GM21529 (cell line): ENCODE results near the gene FOXL2.

ENCODE experiments used
- ATAC-seq: cut with Tn5 transposase; IDR thresholded peaks from one replicate; pipeline ENCODE4 v1.9.1; 2021; ENCODE audit not compliant: unreplicated experiment

The FOXL2 gene

DNA sequence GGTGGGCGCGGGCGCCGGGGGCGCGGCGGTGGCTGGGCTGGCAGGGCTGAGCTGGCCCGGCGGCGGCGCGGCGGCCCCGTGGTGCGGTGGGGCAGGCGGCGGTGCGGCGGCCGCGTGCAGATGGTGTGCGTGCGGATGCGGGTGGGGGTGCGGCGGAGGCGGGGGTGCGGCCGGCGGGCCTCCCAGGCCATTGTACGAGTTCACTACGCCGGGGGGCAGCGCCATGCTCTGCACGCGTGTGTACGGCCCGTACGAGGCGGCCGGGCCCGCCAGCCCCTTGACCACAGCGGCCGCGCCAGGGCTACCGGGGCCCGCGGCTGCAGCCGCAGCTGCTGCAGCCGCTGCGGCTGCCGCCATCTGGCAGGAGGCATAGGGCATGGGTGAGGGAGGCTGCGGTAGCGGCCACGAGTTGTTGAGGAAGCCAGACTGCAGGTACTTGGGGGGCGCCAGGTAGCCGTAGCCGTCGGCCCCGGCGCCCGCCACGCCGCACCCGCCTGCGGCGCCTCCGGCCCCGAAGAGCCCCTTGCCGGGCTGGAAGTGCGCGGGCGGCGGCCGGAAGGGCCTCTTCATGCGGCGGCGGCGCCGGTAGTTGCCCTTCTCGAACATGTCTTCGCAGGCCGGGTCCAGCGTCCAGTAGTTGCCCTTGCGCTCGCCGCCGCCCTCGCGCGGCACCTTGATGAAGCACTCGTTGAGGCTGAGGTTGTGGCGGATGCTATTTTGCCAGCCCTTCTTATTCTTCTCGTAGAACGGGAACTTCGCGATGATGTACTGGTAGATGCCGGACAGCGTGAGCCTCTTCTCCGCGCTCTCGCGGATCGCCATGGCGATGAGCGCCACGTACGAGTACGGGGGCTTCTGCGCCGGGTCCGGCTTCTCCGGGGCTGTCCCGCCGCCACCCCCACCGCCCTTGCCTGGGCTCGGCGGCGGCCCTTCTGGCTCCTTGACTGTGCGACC lies 951 bp downstream of the FOXL2 start:
- ATAC-seq, result no peak

DNA sequence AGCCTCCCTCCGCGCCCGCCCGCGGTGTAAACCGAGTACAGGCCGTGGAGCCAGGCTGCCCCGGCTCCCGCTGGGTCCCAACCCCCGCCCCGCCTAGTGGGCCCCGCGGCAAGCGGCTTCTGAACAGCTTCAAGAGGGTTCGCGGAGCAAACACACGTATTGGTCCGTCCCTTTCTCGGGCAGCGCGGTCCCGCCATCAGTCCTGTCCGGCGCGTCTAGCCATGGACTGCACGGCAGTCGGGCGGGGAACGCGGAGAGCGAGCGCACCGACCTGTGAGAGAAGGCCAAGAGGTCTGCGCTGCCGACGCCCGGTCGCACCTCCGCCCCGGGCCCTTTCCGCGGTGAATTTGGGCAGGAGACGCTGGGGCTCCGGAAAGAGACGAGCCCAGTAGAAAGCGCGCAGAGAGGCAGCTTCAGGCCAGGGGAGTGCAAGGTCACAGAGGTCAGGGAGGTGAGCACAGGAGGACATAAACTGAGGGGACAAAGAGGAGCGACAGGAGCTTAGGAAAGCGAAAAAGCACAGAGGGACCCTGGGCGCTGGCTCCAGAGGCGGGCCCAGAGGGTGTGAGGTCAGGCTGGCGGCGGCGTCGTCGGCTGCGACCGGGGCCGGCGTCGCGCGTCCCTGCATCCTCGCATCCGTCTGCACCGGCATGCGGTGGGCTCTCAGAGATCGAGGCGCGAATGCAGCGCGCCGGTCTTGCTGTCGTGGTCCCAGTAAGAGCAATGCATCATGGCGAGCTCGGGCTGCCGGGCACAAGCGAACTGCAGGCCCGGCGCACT lies 1.8 kb downstream of the FOXL2 start:
- ATAC-seq, result no peak

DNA sequence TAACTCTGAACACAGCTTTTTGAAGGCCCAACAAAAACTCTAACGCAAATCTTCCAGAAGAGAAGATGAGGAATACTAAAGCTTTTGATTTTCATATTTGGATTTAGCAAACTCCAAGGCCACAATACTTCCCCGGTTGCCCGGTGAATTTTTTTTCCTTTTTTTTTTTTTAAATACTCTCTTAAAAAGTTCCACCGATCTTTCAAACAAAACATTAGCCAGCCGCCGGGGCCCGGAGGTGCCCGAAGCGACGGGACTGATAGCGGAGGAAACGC lies 2.3 kb downstream of the FOXL2 start:
- no peak for ATAC-seq

DNA sequence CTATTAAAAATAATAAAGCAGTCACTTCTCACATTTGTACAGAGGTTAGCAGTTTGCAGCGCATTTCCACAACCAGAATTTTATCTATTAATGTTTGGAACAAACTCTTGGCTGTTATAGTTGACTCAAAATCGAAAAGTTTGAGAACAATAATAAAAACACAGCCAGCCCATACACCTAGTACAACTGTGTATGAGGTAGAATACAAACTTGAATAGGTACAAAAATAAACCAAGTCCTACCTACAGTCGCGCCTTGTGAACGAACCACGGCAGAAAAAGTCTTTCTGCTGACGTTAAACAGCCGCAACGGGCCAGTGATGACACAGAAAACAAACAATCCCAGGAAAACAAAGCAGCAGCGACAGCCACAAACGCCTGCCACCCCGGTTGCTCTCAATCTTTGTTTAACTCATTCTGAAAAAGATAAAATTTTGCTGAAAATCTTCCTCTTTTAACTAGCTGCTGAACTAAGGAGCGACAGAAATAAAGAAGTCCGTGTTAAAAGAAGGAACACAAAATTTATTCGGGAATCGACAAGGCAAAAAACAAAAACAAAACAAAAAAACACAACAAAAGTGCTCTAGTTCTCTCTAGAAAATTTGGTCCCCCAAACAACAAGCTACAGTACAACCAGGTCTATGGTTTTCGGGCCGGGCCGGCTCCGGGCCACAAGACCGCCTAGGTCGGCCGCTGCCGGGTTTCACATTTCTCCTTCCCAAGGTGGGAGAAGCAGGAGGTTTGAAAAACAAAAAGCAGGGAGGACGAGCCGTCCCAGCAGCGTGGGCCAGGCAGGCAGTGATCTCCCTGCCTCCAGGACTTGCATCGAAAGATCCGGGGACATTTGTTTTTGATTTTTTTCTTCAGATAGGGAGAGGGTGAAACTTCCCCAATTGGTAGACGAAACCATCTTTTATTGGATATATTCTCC lies 2.9 kb downstream of the FOXL2 start:
- ATAC-seq, result no peak

DNA sequence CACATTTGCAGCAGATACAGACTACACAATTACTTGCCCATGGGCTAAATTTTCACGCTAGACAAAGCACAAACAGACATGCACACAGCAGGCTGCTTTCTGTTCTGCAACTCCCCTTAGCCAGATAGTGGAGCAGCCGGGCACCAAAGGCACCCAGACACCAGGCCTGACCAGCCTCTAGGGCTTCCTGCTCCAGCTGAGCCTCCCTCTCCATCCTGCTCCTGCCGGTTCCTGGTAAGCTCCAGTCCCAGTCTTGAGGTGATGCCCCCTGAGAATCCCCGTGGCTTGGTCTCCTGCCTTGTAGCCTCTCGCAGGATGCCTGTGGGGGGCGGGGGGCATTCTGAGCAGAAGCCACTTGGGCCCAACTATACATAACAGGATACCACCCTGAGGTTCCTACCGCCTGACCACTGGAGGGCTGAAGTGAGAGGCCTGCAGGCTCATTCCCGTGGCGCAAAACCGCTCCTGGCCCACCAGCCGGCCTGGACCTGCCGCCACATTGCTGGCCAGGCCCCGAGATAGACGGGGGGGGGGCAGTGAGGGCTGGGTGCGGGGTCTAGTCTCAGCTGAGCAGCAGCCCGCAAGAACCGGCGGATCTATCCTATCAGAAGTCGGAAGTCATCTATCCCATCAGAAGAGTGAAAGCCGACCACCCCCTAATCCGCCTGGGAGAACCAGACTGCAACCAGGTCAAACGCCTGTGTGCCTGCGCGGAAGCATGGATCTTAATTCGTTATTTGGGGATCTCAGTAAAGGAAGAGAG lies 3.9 kb downstream of the FOXL2 start:
- ATAC-seq, result no peak

DNA sequence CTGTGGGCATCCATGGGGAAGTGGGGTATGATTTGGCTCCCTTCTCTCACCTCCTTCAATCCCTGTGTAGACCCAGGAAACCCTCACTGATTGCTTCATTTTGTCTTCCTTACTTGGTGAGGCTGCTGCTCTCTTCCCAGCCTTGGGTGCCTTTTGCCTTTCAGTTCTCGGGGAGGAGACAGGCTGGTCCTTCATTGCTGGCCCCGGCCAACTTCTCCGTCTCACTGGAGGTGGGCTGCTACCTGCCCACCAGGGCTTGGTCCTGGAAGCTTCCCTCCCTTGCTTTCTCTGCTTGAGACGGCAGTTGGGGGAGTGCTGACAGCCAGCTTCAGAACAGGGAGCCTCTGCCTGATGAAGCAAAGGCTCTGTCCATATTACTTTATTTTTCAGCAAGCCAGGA lies 4.7 kb downstream of the FOXL2 start:
- ATAC-seq, result no peak

DNA sequence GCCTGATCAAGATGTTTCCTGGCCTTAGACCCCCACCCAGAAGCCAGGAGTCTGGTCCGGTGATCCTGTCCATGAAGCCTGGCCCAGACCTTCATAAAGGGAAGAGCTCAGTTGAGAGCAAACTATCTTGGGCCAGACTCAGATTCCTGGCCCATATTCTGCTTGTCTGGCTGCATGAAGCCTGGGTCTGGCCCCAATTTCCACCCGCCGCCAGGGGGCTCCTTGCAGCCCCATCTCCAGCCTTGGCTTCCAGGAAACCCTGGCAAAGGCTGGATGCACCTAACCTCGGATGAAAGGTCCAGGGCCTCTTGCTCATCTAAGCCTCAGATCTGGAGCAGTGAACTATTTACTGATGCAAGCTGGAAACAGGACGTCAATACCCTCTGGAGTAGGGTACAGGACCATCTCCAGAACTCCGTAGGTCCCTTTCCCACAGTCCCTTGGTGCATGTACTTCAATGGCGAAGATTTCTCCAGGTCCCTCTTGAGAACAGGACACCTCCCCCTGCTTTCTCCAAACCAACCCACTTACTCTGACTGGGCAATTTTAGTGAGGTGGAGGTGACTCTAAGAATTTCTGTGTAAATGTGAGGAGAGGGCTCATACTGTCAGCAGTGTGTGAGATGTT lies 5.6 kb downstream of the FOXL2 start:
- no peak for ATAC-seq

DNA sequence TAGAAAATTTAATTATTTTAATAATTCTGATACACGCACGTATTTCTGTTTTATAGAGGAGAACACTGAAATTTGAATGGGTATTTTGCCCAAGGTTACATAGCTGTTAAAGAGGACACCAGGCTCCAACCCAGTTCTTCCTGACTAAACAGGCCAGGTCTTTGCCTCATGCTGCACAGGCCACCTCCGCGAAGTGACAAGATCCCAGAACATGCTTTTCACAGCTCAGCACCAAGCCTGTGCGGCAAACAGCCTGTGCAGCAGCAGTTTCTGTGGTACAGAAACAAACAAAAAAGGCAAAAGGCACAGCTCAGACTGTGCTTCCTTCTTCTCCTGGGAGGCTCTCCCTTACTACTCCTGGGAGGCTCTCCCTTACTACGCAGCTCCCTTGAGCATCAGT lies 6.5 kb downstream of the FOXL2 start:
- ATAC-seq, result no peak

DNA sequence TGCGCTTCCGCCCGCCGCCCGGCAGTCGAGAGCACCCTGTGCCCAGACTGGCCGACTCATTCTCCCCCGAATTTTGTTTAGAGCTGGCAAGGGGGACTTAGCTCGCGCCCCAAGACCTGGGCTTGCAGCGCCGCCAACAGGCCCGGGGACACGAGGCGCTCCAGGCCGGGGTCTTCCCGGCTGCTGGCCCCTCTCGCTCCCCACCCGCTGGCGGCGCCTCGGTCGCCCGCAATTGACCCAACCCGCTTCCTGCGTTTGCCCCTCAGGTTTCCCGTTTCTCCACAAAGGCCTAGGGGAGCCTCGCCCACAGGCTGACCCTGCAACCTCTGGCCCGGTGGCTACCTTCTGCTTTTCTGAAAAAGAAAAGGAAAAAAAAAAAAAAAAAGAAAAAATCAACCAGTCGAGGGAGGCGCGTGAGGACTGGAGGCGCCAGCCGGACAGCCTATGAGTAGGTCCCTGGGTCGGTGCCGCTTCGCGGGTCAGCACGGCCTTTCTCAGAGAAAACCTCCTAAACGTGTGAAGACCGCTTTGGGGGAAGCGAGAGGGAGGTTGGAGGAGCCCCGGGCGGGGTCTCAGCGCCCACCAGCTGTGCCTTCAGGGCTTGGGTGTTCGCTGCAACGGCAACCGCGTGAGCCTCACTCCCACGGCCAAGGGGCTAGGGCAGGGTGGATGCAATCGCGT lies 7.2 kb downstream of the FOXL2 start:
- no peak for ATAC-seq

DNA sequence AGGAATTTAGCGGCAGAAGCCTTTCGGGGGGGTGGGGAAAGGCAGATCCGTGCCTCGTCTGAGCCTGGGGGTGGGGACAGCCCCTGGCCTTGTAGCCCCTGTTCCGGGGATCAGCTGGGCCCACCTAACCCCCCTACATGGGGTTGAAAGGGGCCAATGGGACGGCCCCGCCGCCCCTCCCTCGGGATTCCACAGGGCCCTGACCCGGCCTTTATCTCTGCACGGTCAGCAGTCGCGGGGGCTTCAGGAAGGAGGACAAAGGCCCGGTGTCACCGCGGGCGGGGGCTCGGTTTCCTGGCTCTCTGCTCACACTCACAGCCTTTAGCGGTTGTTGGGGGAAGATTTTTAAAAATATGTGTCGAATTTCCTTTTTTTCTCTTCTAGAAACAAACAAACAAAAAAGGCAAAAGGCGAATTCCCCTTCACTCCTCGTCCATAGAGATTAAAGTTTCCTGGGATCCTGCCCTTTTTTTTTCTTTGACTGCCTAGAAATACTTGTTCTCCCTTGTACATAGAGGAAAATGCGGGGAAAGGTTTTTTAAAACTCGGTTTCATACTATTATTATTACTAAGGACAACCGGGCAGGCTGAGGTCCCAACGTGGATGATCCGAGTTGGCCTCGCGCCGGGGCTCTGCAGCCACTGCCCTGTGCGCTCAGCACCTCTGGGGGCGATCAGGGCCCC lies 7.9 kb downstream of the FOXL2 start:
- no peak for ATAC-seq

DNA sequence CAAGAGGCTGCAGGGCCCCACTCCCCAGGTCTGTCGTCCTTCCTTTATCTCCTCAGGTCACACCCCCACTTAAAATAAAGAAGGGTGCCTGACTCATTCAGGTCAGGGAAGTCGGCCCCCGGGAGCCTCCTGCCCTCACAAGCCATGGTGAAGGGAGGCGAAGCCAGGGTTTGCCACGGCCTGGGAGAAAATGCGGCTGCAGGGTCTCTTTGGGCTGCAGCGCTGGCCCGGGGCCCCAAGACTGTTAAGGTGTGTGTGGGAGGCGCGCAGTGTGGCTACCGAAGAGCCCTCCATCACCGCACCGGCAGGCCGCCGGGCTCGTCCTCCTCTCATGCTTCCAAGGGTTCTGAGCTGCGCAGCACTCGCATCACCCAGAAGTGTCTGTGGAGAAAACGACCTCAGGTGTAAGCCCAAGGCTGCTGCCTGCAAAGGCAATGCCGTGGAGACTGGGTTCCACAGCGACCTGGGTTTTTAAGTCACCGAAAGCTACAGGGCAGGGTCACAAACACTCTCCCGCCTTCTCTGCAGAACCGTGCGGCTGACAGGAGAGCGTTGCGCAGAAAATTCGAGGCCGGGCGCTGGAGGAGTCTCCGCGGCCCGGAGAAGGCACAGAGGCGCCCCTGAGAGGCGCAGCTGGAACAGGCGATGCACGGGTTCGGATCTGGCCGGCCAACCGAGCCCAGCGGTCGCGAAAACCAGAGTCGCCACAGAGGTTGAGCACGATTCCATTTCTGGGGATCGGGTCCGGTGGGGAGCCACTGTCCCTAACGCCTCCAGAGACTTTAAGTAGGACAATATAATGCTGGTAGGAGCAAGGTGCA lies 8.7 kb downstream of the FOXL2 start:
- no peak for ATAC-seq

DNA sequence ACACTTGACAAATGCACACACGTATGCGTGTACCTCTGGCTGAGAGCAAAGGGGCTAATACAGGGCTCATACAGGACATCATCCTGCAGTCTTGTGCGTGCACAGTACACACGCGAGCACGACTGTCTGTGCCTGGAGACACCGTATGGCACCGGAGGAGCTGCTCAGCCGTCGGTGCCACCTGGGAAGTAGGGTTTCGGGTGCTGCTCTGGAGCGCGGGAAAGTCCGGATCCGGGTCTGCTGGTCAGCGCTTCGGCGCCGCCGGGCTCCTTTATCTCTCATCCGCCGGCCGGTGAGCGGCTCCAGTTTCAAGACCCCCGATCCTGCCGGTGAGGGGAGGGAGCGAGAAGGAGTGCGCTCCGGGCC lies 9.3 kb downstream of the FOXL2 start:
- ATAC-seq, result no peak

DNA sequence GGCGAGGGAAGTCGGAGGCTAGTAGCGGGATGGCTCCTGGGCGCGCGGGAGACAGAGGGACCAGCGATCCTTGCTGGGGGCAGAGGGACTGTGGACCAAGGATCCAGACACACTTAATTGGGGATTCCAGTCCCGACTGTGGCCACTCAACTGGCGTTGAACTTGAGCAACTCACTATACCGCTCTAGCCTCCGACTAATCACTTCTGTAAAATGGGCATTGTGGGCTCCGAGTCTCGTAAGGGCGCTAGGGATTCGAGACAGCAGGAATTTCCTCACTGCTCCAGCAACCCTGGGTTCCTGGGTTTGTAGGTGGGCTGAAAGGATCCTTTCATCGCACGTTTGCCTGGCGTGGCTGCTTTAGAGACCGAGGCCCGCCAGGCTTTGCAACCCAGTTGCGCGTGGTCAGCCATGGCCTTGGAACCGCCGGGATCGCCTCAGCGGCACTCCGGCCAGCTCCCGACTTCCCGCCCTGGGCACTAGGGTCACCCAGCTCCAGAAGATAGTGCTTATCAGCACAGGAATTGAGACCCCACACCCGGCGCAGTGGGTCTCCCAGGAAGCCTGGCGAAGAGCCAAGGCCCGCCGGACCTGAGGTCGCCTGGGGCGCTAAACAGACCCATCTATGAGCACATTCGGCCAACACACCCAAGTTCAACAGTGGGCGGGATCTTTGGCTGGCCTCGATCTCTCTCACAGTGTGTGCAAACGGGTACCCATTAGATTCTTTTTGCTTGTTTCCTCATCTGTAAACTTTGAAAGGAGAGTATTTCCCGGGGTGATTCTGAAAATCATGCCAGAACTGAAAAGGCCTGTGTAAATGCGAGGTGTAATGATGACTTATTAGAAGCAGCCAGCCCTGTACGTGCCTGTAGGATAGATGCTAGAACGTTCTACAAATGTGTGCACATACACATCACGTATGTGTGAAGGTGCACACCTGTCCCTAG lies 9.9 kb downstream of the FOXL2 start:
- ATAC-seq, result no peak

DNA sequence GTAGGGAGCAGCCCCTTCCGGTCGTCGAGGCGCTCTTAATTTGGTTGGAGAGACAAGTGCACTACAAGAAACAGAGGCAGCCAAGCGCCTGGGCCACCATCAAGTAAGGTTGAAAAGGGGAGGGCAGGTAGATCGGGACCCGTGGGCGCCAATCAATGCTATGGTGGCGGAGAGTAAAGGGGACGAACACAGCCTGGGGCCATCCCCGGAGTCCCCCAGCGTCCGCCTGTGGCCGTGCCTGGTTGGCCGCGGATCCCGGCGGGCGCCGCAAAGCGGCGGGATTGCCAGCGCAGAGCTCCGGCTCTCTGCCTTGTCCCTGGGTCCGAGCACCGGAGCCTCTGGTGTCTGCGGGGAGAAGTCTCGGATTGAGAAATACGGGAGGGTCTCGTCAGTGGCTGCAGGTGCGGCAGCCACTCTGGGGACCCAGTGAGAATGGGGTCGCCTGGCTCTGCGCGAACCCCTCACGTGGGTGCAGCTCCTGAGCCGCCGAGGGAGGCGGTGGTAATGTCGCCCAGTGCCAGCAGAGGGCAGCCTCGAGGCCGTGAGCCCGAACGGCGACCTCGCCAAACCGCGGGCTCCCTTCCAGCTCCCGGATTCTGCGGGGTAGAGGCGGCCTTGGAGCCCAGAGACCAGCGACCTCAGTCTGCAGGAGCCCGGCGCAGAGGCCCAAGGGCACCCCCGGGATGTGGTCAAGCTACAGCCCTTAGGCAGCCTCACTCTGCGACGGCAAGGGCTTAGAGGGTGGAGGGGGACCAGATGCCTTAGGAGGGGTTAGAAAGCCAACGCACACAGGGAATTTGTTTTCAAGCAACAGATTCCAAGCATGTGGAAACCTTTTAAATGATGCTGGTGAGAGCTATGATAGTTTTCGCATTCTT lies 10.8 kb downstream of the FOXL2 start:
- peak; percentile 79 for ATAC-seq

DNA sequence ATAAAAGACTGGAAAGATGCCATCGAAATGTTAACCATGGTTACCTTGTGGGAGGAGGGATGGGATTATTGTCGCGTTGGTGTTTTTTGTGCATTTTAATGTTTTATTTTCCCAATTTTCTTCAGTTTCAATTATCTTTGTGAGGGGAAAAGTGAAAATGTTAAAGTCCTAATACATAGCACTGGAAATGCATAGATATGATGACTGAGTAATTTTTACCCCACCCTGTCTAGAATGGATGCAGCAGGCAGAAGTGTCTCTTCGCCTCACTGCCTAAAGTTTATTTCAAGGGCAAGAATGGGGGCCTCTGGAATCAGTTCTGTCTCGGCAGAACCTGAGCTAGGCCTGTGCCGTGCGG lies 11.5 kb downstream of the FOXL2 start:
- ATAC-seq, result no peak

DNA sequence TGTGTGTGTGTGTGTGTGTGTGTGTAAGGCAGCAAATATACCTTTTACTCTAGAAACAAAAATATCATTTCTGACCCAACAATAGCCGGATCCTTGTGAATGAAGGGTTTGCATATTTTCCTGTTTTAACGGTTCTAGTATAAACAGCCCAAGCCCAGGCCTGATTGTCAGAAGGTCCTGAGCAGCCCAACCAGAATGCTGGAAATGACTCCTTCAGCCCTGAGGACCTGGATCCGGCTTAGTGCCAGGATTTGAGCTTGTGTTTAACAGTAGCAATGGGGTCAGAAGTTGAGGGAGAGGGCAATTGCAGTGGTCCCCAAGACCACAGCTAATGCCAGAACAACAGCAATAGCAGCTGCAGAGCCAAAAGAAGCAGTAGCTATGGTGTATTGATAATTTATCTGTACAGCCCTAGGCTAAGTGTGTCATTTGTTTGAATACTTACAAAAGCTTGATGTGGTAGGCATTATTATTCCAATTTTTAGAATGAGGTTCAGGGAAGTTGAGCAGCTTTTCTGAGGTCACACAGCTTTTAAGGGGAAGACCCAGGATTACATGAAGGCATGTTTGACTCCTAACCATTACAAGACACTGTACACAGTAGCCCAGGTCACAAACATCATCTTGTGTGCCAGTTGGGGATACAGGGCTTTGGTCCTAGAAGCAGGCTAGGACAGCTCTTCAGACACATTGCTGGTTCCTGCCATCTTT lies 12.8 kb downstream of the FOXL2 start:
- ATAC-seq, result no peak
